A673 (cell line): ENCODE data around the gene CA9.

ENCODE experiments used
- CTCF ChIP-seq: fragments of 300-800, 200-600 bp; sonication (generic); conservative IDR thresholded peaks from 2 replicates; pipeline ENCODE4 v1.5.1; 2017; ENCODE audit warnings: low read depth, mild to moderate bottlenecking, antibody characterized with exemption, low read length, moderate library complexity, mixed read lengths
- EZH2 ChIP-seq: fragments of 200-600 bp; sonication (generic); IDR thresholded peaks from 2 replicates; pipeline ENCODE4 v1.6.1; 2017; ENCODE audit warnings: borderline replicate concordance, low read depth, mild to moderate bottlenecking, mixed read lengths, antibody characterized with exemption, low read length; ENCODE audit not compliant: poor library complexity, severe bottlenecking

GRCh38 chr9:35666045-35666444 lies 7.7 kb upstream of the CA9 start:
- TF ChIP-seq CTCF (no peak), EZH2 (no peak)
